KOPT-K1 (cell line): ENCODE results near the gene RPS6KA3.

Experiments
- H3K27ac ChIP-seq: fragments of 200-600 bp; sonication (generic); 2 replicates; pipeline ENCODE4 v1.5.1; 2016; ENCODE audit warnings: antibody characterized with exemption, mild to moderate bottlenecking, low read depth, low read length; ENCODE audit not compliant: poor library complexity, severe bottlenecking
- H3K36me3 ChIP-seq: fragments of 200-600 bp; sonication (generic); 2 replicates; pipeline ENCODE4 v1.5.1; 2017; ENCODE audit warnings: antibody characterized with exemption, mild to moderate bottlenecking, low read length, moderate library complexity; ENCODE audit not compliant: insufficient read depth
- H3K9me3 ChIP-seq: fragments of 200-600 bp; sonication (generic); 2 replicates; pipeline ENCODE4 v1.5.1; 2017; ENCODE audit warnings: antibody characterized with exemption, low read length, mild to moderate bottlenecking; ENCODE audit not compliant: insufficient read depth, poor library complexity, severe bottlenecking

RPS6KA3 gene

GRCh38 chrX:20248592-20249192, 18.0 kb downstream of the RPS6KA3 start:
- H3K27ac ChIP-seq, result no peak overlapping the region
- H3K9me3 ChIP-seq, result peaks cover 3% of the 10 kb centered on the region

DNA sequence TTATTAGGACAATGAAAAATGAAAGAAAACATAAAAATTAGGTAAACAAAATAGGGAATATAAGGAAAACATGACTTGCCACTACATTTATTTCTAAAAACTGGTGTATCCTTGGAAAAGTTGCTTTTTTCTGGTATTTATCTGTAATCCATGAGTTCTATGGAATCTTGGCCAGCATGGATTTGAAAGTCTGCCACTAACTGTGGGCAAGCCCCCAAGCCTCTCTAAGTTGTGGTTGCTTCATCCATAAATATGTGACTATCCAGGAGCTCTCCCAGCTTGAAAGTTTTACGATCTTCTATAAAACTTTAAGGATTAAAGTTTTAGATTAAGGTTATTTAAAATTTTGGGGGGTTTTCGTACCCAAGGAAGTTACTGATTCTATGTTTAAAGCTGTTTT, 21.8 kb downstream of the RPS6KA3 start:
- H3K9me3 ChIP-seq, result peaks cover 3% of the 10 kb centered on the region
- peaks cover 9% of the 10 kb centered on the region; the same call in 1 of the 2 replicates for H3K36me3 ChIP-seq
- H3K27ac ChIP-seq, result no peak overlapping the region

More at GRCh38 chrX:20248592-20249192, 18.0 kb downstream of the RPS6KA3 start:
- H3K36me3 ChIP-seq, result peaks cover 24% of the 10 kb centered on the region

- H3K9me3 ChIP-seq, result peaks cover 14% of the 10 kb centered on the region
- H3K36me3 ChIP-seq, result peaks cover 15% of the 10 kb centered on the region
Observed at GRCh38 chrX:20240201-20240600, 26.5 kb downstream of the RPS6KA3 start.

DNA sequence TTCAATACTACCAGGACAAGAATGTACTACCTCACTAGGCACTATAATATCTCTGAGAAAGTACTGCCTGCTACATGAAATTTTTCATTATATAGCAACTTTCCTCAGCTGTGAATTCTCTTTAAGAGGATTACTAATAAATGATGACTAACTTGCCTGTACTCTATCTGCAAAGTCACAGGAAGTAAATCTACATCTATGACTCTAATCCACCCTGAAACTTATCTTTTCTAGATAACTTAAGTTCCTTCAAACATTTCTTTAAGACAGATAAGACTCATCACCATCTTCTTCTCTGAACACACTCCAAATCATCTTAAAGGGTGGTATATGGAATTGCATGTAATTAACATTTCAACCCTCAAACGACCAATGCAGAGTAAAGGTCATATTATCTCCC, 28.8 kb downstream of the RPS6KA3 start:
- Histone ChIP-seq H3K27ac (no peak overlapping the region), H3K36me3 (peaks cover 29% of the 10 kb centered on the region), H3K9me3 (peaks cover 14% of the 10 kb centered on the region)

More at GRCh38 chrX:20240201-20240600, 26.5 kb downstream of the RPS6KA3 start:
- H3K27ac ChIP-seq, result no peak overlapping the region

GRCh38 chrX:20235755-20236154, 31.0 kb downstream of the RPS6KA3 start:
- Histone ChIP-seq H3K9me3 (peaks cover 14% of the 10 kb centered on the region), H3K27ac (no peak overlapping the region), H3K36me3 (peaks cover 40% of the 10 kb centered on the region)

GRCh38 chrX:20233336-20233735, 33.4 kb downstream of the RPS6KA3 start:
- Histone ChIP-seq H3K9me3 (peaks cover 14% of the 10 kb centered on the region), H3K27ac (no peak overlapping the region), H3K36me3 (peaks cover 59% of the 10 kb centered on the region)

- Histone ChIP-seq H3K27ac (no peak overlapping the region), H3K36me3 (peaks cover 63% of the 10 kb centered on the region), H3K9me3 (peaks cover 12% of the 10 kb centered on the region)
Observed at GRCh38 chrX:20231598-20231997, 35.1 kb downstream of the RPS6KA3 start.

DNA sequence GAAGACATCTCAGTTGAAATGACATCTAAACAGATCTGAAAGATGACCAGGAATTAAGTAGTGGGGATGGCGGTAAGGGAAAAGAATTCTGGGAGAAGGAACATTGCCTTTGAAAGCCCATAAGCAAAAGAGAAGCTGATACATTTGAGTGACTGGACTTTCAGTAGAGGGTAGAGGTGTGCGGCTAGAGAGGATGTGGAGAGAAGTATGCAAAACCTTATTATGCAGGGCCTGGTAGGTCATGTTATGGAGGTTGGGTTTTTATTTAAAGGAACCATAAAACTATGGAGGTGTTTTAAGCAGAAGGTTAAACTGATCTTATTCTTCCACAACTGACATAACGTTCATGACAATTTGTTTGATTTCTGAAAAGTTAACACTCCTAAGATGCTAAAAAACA, 36.3 kb downstream of the RPS6KA3 start:
- peaks cover 57% of the 10 kb centered on the region for H3K36me3 ChIP-seq
- H3K27ac ChIP-seq, result no peak overlapping the region
- H3K9me3 ChIP-seq, result peaks cover 2% of the 10 kb centered on the region

- H3K36me3 ChIP-seq, result peaks cover 66% of the 10 kb centered on the region
- H3K27ac ChIP-seq, result no peak overlapping the region
- no peaks in the 10 kb centered on the region for H3K9me3 ChIP-seq
Observed at GRCh38 chrX:20229155-20229554, 37.6 kb downstream of the RPS6KA3 start.

DNA sequence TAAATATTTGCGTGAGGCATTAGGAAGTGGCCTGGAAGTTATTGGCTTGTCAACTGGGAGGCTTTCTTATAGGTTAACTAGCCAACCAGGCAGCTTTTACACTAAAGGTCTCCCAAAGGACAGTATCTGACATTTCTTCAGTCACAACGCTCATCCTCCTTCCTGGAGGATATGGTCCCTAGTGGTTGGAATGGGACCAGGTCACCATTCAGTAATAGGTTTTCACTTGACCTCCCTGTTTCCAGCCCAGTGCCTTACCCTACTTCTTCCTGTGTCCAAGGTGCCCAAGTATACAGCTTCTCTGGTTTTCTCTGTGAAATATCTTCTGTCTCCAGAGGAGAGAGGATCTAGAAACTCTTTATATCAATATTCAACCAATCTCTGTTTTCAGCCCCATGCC, 38.5 kb downstream of the RPS6KA3 start:
- Histone ChIP-seq H3K36me3 (peaks cover 56% of the 10 kb centered on the region), H3K9me3 (no peaks in the 10 kb centered on the region), H3K27ac (no peak overlapping the region)

- Histone ChIP-seq H3K9me3 (no peaks in the 10 kb centered on the region), H3K27ac (no peak overlapping the region), H3K36me3 (peaks cover 45% of the 10 kb centered on the region)
Observed at GRCh38 chrX:20227116-20227515, 39.6 kb downstream of the RPS6KA3 start.

GRCh38 chrX:20225488-20225833, 41.2 kb downstream of the RPS6KA3 start:
- Histone ChIP-seq H3K36me3 (peaks cover 31% of the 10 kb centered on the region), H3K27ac (no peak overlapping the region), H3K9me3 (no peaks in the 10 kb centered on the region)

DNA sequence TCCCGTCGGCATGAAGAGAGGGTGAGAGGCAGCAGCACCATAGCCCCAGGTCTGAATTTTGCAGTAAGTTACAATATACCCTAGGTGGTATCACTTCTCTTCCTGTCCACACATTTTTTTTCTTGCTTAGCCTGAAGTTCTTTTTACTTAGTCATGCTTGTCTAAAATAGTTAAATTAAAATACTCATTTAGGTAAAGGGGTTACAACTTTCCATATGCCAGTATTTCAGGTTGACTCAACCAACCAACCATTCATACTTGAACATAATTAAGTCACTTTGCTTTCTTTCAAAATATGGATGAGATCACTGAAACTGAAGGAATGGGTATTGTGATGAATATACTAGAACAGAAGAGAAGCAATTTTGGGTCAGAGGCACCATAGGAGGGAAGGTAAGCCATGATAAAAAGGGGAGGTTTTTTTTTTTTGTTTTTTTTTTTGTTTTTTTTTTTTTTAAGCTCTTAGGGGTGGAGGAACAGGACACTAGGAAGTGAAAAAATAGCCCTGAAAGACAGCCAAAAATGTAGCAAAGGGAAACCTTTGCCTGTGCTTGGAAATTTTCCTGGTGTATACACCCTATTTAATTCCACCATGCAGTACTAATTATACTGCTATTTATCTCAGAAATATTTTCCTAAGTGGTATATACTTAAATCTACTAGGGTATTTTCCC, 41.8 kb downstream of the RPS6KA3 start:
- H3K27ac ChIP-seq, result no peak overlapping the region
- H3K9me3 ChIP-seq, result no peaks in the 10 kb centered on the region
- H3K36me3 ChIP-seq, result peaks cover 26% of the 10 kb centered on the region

- H3K27ac ChIP-seq, result no peak overlapping the region
- no peaks in the 10 kb centered on the region for H3K9me3 ChIP-seq
Observed at GRCh38 chrX:20221902-20222301, 44.8 kb downstream of the RPS6KA3 start.

GRCh38 chrX:20218836-20219505, 47.7 kb downstream of the RPS6KA3 start:
- H3K27ac ChIP-seq, result no peak overlapping the region
- no peaks in the 10 kb centered on the region; the same call in 1 of the 2 replicates for H3K36me3 ChIP-seq
- no peaks in the 10 kb centered on the region for H3K9me3 ChIP-seq

More at GRCh38 chrX:20221902-20222301, 44.8 kb downstream of the RPS6KA3 start:
- peaks cover 9% of the 10 kb centered on the region; the same call in 1 of the 2 replicates for H3K36me3 ChIP-seq
